ENCODE data around the gene CEP63.
A peak's percentile ranks its signal among the peaks of the same experiment; 100 is the strongest.
"Not testable (repeated sequence)": the region's sequence is repeated elsewhere in the genome, so short reads cannot be mapped to it uniquely, and the experiment has no call there.

The CEP63 gene

DNA sequence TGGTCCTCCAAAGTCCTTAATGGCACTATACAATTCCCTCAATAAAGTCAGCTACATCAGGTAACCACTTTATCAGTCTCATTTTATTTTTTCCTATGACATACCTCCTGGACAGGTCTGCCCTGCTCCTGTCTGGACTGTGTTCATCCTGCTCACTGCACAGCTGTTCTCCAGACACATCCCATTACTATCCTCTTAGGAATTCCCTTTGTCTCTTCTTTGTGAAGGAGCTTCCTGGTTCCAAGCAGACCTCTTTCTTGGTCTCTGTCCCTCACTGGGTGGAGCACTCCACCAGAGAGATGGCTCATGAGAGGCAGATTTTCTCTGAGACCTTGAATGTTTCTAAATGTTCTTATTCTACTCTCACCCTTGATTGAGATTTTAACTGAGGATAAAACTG, 104.9 kb downstream of the CEP63 start:
- no peak for FAIRE-seq

DNA sequence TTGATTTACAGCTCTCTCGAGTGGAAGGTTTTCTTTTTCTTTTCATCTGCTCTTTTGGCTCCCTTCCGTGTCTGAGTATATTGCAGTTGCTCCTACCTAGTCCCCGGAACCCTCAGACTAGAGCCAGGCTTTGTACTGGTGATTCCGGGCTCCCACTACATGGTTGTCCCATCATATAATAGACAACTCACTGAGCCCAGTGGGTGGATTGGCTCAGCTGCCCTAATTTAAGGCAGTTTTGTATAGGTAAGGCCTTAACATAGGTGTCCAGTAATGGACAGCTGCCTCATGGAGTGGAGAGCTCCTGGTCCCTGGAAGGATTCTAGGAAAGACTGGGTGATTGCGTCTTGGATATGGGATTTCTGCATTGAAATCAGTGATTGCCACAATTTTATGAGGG, 106.9 kb downstream of the CEP63 start:
- no peak for FAIRE-seq

DNA sequence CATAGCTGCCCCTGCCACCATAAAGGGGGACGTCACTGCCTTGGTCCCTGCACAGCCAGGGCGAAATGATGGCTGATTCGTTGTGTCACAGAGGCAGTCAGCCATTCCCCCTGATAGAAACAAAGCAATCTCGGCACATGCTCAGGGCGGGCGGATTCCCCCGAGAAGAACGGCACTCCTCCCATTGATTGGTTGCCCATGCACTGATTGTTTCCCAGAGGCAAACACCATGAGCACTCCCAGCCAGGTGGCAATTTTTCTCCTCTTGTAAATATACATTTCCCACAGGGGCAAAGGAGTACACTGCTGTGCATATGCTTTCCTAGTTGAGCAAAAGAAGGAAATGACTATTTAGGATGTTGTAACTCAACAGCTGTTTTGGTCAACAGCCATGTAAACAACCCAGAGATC, 108.5 kb downstream of the CEP63 start:
- FAIRE-seq: no peak

DNA sequence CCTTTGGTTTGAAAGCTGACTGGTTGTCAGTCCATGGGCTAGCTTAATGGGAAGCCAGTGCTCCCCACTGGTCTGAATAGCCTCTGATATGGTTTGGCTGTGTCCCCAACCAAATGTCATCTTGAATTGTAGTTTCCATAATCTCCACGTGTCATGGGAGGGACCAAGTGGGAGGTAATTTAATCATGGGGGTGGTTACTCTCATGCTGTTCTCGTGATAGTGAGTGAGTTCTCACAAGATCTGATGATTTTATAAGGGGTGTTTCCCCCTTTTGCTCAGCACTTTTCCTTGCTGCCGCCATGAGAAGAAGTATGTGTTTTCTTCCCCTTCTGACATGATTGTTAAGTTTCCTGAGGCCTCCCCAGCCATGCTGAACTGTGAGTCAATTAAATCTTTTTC, 109.1 kb downstream of the CEP63 start:
- not testable (repeated sequence) for FAIRE-seq

DNA sequence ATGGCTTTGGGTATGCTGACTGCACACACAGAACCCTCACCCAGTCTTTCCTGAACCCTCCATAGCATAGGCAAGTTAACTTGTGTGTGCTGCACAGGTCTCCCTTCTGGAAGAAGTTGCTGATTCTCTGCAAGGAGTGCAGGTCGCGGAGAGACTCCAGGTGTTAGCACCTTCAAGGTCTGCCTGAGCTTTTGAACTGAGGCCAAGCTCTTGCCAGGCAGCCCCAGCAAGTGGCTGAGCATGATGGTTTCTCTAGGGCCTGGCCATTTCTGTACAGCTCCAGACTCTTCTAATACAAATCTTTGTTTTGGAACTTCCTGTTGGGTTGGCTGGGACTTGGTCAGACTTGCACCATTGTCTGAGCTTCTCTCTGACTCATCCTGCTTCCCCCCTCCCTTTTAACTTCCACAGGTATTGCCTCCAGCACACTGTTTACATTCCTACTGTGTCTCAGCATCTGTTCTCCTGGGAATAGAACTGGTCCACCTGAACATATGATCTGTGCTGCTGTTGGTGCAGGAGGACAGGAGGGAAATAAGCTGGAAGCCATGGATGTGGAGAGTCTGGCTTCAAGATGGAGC, 111.6 kb downstream of the CEP63 start:
- FAIRE-seq: no peak

DNA sequence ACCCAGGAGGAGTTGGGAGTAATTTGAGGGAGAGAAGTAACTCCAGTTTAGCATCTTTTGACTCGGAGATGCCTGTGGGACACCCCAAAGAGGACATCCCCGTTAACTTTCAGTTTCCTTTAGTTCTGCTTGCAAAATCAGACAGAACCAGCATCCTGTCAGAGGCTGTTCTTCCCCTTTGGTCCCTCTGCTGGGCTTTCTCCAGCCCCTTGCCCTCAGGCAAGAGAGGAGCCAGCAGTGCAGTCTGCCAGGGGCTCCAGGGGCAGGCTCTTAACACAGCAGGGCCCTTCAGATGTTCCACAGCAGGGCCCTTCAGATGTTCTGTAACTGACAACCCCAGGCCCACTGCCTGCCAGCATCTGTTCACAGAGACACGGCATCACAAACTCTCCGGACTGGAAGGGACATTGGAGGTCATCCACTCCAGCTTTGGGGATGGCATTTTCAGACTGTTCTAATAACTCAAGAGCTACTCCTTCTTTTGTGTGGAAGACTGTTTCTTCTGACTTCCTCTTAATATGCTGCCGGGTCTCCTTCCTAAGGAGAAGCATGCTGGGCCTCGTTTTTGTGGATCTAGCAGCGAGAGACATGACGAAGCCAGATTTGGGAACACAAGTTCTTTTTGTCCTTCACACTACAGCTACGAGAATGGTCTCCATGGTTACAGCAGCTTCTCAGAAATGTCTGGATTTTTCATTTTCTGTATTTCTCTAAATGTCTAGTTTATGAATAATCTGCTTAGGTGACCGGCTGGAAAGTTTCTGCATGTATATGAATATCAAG, 113.1 kb downstream of the CEP63 start:
- no peak for FAIRE-seq

DNA sequence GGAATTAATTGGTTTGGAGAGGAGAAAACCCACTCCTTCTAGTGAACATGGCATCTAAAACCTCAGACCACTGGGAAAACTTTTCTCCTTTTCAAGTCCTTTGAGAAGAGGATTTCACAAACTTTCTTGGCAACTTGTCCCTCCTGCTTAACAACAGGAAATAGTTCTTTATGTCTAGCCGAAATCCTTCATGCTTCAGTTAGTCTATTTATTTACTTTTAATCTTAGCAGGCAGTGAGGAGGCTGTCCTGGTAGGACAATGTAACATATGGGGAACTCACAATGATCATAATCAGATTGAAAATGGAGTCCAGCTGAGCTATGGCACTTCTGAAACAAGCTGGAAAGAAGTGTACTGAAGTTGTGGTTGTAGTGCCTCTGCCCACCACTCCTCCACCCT, 114.3 kb downstream of the CEP63 start:
- no peak for FAIRE-seq

DNA sequence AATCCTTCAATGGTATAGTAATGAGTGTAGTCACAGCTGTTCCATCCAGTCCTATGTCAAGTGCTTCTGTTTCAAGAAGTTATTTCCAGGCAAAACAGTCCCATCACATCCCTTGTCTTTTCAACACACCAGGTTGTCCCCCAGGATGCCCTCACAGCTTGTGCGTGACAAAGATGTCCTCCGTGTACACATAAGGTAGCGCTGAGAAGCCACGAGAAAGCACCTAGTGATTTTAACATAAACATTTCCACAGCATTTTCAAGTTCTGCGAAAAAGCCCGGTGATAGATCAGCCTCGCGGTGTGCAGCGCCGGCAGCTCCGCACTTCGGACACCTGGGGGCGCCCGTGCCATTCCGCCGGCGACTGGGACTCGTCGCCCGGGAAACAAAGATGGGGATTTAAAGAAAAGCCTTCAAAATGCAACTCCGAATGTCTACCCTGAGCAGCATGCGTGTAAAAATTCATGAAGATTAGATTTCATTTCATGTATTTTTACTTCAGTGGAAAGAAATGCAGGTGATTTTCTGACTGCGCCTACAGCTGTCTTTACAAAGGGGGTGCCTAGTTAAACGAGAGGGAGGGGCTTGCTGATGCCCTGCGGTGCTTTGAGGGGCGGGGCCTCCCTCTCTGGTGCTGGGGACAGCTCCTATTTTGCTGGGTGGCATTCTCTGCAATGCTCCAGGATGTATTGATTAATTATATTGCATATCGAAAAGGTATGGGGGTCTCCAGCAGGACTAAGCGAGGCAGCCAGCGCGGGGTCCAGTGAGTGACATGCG, 115.0 kb downstream of the CEP63 start:
- FAIRE-seq: peak; percentile 69

DNA sequence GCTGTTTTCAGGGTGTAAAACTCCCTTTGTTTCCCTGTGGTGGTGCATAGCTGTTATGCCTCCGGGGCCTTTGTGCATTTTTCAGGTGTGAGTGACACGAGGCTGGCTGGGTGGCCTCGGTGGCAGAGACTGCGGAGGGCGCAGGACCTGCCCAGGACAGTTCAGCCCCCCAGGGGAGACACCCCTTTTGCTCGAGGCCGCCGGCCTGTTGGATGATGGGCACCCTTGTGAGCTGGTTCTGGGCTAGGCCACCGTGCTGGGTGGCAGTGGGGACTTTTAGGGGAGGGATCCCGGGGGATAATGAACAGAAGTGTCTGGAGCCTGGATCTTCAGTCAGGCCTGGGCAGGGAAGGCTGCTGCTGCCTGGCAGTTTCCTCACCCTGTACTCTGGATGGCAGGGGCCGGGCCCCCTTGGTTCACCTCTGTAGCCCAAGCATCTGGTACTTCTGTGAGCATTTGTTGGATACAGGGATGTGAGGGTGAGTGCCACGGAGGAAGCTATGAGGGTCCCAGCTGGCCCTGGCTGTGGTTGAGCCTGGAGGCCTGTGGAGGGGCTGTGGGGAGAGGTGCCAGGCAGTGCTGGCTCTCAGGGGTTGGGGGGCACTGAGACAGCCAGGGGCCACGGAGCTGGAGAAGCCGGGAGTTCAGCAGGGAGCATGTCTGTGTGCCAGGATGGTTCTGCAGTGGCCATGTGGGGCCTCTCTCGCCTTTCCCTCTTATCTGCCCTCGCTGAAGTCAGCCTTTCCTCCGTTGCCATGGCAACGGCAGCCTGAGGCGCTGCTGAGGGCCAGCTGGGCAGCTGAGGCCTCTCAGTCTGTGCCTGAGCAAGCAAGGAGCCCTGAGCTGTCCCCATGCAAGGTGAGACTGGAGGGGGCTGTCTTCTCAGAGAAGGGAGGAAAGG, 115.9 kb downstream of the CEP63 start:
- FAIRE-seq: no peak

DNA sequence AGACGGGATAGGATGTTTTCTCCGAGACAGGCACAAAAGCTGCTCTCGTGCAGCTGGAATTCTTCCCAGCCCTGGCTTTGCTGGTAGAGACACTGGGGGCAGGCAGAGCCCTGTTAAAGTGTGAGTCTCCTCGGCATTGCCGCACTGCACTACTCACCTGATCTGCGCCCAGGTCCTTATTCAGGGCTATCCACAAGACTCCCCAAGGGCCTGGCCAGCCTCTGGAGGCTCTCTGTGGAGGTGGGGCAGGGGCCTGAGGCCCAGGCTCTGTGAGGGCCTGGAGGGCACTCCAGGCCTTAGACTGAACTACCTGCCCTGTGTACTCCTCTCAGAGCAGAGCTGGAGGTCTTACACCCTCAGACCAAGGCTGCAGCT, 116.6 kb downstream of the CEP63 start:
- no peak for FAIRE-seq

DNA sequence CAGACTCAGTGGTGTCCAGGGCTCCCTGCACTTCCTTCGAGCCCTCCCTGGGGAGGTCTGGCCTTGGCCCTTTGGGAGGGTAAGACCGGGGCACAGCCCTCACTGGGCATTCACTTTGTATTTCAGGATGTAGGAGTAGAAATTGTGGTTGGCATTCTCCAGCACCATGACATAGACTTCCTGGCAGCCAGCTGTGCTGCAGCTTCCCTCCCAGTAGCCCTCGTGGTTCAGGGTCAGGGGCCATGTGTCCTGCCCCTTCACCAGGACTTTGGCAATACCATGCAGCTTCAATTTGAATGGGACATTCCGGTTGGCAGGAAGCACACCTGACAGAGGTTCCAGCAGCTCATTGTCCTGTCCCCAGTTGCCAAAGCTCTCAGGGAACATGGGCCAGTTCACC, 117.6 kb downstream of the CEP63 start:
- FAIRE-seq: no peak

DNA sequence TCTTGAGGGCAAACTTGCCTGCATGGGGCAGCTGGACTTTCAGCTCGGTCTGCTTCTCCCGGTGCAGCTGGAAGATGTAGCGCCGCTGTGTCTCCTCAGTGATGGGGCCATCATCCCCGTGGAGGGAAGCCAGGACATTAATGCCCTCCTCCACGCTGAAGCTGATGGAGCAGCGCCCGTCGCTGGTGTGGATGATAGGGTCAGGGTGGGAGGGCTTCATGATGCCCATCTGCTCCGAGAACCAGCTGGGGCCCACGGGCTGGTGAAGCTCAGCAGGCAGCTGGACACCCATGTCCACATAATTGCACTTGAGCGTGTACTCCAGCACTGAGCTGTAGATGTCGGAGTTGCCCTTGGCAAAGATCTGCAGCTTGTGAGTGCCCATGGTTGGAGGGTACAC, 118.1 kb downstream of the CEP63 start:
- no peak for FAIRE-seq

DNA sequence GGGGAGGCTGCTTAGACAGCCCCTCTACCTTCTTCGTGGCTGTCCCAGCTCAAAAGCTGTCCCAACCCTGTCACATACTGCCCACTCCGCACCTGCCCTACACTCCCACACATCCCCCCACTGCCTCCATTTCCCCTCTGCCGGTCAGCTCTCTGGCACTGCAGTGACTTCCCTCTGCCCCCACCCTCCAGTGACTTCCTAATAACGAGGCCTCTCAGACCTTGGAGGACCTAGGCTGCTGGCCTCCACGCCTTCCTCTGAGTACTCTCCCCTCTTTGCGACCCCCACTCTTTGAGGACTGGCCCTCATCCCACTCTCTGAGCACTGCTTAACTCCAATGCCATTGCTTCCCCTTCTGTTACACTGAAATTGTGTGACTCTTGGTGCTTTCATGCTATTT, 119.7 kb downstream of the CEP63 start:
- no peak for FAIRE-seq

DNA sequence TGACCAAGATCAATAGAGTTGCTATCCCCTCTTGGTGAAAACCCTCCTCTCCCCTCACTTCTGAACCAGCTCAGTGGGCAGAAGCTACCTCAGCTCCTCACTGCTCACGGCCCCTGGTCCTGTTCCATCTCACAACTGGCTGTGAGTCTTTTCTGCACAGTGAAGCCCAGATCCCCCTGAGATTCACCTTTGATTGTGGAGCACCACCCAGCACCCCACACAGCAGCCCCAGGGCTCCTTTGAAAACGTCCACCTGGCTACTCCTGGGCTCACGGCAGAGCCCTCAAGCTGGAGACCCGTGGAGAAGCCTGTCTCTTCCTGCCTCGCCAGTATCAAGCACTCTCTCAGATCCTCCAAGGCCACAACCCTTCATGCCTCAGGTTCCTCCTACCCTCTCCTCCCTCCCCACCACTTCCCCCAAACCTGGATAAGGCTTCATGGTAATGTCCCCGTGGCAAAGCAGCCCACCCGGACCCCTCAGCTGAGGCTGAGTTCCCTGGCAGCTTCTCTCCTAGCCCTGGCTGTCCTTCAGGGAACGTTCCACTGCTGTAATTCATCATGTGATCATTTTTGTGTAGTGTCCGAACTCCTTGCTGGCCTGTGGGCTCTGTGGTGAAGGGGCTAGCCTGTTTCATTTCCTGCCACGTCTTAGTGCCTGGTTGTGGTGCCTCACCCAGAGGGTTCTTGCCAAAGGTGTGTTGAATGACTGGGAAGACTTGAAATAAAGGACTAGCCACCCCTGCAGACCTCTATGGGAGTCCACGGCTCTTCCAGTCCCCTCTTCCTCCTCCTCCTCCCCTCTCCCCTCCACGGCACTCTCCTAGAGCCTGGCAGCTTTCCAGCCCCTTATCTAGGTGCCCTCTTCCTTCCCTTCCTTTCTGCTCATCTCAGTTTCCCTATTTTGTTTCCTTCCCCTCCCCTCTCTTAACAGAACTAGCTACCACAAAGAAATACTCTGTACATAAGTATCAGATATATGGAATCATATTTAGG, 120.5 kb downstream of the CEP63 start:
- no peak for FAIRE-seq

DNA sequence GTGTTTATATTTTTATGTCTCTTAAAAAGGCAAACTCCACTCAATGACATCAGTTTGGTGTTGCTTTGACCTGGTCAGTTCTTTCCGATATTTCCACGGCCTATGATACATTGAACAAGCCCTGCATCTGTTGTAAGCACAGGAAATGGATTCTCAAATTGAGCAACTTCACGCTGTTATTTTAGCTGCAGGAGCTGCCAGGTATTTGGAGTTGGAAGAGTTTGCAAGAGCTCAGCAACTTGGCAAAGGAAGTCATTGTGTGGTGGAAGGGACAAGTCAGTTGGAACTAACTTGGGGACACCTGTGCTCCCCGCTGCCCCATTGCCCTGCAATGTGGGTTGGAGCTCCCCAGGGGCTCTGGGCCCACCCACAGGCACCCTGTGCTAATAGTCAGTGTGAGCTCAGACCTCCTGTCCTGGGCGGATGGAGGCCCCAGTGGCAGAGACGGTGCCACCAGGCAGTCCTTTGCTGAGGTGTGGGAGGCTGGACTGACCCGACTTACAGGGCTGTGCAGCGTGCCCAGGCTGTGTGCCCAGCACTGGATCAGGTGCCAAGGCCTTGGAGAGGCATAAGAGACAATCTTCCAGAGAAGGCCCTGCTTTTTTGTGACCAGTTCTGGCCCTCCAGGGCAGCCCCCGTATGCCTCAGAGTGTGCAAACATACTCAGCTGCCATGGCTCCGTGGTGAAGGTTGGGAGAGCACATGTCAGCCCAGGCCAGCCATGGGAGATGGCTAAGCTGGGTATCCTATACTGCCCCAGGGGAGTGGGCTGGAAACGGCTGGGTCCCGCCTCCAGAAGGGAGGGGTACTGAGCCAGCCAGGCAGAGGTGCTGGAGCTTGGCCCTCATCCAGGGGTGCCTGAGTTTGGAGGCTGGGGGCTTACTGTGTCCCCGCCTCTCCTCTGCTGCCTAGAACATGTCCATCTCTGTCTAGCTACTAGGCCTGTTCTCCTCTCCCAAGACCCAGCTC, 121.5 kb downstream of the CEP63 start:
- no peak for FAIRE-seq

DNA sequence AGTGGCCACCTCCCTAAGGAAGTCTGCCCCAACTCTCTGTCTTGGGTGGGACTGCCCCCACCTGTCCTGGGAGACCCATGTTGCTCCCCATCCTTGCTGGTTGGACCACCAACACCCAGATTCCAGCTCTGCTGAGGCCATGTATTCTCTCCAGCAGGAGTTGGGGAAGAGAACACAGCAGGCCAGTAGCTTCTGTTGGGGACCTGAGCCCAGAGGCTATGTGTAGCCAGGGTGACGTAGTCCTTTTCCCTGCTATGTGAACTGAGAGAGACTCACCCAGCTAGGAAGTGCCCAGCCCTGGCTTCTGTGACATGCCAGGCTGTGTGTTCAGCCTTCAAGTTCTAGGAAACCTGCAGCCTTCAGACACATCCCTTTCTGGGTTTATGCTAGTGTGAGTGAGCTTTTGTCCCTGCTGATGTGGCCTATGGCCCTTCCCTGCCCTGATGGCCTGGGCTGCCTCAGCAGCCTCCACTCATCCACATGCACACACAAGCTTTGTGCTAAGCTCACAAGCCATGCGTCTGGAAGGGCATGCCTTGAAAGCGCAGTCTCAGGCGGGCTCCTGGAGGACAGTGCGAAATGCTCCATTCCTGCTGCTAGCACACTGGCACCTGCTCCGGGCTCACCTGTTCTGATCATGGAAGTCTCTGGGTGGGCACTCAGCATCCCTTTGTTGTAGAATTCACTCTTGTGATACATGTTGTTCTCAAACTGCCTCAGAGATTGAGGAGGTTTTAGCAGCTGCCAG, 122.3 kb downstream of the CEP63 start:
- FAIRE-seq: no peak

DNA sequence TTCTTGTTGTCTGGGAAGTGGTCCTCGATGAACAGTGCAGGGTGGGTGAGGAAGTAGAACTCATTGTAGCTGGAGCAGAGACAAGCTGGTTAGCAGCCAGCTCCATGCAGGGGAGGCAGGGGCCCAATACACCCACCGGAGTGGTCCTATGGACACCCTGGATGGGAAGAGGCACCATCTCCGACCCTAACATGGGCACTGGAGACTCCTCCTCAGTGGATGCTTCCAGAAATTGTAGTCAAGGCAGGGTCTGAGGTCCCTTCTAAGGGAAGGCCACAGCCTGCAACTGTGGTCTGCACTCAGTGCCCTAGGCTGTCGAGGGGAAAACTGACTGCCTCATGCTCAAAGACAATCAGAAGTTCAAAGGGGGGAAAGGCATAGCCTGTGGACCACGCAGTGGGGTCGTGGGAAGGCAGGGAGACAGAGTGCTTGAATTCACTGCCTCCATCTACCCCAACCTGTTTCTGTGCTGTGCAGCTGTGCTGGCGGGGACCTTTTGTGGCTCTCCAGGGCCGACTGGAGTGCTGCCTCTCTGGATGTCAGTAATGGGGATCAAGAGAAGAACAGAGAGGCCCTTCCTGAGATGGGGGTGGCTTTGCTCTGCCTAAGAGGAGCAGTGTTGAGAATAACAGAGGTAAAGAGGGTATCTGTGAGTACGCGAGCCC, 123.0 kb downstream of the CEP63 start:
- no peak for FAIRE-seq

DNA sequence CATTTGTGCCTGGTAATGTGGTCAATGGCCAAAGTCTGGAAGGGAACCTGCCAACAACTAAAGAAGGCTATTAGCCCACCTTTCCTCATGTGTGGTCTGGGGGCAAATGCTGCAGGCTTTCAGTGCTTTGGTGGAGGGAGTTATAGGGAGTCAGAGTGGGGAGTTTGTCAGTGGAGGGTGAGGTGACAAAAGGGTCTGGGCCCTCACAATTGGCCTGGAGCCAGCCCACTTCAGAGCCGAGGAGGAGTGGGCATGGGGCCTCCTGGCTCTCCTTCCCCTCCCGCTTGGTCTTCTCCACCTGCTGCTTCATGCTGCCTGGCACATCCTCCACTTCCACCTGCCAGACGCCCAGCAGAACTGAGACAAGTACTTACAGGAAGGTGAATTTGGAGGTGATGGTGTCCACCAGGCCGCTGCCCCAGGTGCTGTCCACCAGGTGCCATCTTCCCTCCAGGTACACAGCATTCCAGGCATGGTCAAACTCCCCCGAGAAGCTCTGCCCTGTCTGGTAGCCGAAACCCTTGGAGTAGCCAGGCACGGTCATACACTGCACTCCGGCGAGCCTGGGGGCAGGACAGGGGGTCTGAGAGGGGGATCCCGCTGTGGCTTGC, 124.1 kb downstream of the CEP63 start:
- FAIRE-seq: no peak

All from A204.1 (cell line).